ACHN (cell line): ENCODE measurements around the gene MORN1.

Source experiments
- DNase-seq: peaks from one replicate; pipeline ENCODE4 v3.0.0-alpha.2; 2015
- in situ Hi-C: cut with HindIII; loops from 2 replicates; pipeline ENCODE4 v1.10.0; 2017; ENCODE audit warnings: low sequenced_read_pairs, low pct_ligation_motif_present, low pct_unique_long_range_greater_than_20kb

MORN1 gene

DNA sequence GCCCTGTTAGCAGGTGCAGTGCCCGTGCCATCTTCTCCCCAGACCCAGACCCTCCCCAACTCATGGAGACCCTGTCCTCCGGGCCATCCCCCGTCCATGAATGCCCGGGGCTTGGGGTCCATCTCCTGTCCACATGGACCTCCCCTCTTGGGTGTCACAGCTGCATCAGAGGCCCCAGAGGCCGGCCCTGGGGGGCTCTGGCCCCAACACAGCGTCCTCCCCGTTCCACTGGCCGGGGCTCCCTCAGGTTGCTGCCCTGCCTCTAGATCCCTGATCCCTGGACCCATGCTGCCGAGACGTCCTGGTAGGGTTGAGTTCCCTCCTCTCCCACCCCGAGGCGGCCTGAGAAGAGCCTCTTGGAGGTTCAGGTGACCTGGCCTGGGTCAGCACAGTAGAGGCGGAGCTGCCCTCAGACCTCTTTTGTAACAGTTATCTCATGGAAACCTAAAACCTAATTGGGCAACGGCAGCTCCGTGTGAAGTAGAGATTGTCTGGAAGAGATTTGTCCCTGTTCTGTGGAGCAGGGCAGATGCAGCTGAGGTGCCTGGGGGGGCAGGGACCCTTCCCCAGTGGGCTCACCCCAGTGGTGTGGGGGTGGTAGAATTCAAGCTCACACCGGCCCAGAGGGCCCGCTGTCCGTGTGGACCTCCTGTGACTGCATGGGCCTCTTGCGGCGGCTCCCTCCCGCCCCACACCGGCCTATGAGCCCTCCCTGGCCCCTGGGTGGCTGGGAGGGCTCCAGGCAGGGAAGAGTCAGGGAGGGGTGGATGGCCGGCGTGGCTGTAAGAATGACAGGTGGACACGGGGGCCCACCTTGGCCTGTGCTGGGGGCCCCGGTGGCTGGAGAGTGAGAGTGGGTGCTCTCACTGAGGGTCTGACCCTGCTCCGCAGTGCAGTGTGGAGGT lies 107.1 kb downstream of the MORN1 start:
- in situ Hi-C loops = no loop called here
- no peak for DNase-seq

DNA sequence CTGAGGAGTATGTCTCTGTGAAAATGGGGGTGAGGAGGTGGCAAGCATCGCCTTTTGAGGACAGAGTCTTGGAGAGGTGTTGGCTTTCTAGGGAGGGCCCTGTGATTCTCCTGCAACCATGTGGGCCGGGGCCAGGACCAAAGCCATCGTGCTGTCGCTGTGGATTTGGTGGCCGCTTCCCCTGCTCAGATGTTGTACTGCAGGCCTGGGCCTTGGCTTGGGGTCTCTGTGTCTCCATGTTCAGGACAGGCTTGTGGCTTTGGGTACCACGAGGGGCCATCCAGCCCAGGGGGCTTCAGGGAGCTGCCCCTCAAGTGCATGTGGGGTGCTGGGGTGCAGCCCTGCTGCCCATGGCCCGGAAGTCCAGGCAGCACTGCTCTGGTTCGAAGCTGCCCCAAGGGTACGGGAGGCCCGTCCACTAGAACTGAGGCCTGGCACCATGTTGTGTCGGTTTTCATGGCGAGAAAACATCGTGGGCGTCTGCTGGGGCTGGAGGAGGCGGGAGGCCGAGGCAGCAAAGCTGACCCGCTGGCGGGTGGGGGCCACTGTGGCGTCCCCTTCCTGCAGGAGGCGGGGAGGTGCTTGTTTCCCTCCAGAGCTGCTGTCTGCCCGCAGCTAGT lies 107.9 kb downstream of the MORN1 start:
- in situ Hi-C loops = no loop called here

DNA sequence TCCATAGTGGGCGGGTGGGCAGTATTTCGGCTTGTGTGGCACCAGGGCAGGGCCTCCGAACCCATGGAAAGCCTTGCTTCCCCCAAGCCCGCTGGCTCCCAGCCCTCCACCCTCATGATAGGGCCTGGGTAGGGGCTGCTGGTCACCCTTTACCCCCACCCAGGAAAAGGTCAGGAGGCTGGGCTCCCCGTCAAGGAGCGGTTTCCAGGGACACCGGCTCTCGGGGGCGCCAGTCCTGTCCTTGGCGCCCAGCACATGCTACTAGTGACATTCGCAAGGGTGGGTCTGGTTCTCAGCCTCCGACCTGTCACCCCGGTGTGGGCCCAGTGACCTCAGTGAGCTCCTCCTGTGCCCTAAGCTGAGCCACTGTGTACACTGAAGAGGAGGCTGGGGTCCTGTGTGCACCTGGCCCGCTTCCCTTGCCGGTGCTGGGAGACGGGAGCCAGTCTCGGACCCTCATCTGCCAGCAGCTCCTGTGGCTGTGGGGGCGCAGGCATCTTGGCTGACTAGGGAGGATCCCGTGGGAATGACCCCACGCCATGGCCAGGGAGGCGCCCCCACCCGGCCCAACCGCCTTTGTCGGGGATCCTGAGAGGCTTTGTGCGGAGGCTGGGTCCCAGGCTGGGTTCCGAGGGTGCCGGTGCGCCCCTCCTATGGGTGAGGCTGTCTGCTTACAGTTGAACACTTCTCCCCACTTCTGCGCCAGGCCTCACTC lies 108.6 kb downstream of the MORN1 start:
- no peak for DNase-seq
- in situ Hi-C loops = no loop called here

More for the DNA sequence above, 107.9 kb downstream of the MORN1 start:
- DNase-seq = no peak

DNA sequence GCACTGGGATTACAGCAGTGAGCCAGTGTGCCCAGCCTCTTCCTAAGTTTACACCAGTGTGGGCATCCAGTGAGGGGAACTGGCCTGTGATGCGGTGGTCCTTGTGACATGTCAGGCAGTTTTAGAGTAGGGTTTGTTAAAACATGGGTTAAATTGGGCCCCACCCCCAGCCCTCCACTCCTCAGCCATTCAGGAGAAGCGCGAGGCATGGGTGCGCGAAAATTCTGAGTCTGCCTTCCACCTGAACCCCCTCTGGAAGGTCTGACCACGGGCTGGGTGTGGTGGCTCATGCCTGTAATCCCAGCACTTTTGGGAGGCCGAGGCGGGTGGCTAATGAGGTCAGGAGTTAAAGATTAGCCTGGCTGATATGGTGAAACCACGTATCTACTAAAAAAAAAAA lies 111.5 kb downstream of the MORN1 start:
- DNase-seq = no peak
- in situ Hi-C loops = no loop called here

DNA sequence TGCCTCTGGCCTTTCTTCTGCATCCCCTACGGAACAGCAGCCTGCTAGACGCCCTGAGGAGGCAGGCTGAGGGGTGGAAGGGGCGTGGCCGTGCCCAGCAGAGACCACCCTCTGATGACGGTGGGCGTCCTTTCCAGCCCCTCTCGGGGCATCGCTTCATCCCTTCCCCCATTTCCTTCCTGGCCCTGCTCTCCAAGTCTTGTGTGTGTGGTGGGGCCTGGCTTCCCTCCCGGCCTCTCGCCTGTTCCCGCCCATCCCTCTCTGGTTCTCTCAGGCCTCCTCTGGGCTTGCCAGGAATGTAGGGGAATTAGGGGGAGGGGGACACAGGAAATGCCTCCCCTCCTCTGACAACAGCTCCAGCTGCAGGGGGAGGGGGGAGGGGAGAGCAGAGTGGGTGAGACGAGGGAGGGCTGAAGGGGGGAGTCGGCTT lies 112.1 kb downstream of the MORN1 start:
- DNase-seq = no peak
- in situ Hi-C loops = no loop called here

DNA sequence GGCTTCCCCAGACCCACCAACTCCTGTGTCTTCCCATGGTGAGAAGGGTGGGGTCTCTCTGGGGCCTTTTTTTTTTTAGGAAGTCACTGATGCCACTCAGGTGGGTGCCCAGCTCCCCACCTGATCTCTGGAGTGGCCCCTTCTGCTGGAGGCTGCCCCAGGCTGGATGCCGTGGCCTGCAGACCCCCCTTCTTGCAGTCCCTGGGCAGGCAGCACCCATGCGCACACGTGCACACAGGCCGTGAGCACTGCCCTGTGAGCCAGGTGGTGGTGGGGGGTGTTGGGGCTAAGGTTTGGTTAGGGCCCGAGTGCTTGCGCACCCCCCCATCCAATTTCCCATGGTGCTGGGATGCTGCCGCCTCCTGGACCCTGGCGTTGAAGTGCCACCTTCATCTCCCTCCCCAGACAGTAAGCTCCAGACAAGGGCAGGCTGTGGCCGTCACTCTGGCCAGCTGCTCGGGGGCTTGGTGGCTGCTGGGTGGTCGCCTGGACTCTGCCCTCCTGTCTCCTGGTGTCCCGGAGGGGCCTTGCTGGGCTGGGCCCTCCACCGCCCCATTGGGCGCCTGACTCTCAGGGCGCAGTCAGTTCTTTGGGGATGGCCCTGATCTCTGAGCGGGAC lies 112.7 kb downstream of the MORN1 start:
- in situ Hi-C loops = no loop called here
- DNase-seq = no peak

DNA sequence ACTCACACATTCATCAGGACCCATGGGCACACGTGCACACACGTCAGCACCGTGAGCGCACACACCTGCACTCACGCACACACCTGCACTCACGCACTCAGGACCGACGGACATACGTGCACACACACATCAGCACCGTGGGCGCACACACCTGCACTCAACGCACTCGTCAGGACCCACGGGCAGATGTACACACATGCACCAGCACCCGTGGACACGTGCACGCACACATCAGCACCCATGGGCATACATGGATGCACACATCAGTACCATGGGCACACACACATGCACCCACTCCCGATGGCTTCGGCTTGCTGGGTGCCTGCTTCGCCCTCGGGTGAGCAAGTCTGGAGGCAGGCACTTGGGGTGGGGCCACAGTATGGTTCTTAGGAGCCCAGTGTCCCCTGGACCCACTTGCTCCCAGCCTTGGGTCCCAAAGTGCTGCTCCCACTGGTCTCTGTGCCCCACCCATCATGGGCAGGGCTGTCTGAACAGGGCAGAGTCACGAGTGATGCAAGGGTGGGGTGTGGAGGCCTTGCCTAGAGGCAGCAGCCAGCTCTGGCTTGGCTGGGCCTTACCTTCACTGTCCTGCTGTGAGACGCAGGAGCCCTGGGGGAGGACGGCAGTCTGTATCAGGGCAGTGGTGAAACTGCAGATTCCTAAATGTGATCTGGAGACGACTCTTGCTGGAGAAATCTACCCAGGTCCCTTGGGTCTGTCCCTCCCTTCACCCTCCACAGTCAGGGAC lies 113.4 kb downstream of the MORN1 start:
- in situ Hi-C loops = no loop called here
- no peak for DNase-seq

DNA sequence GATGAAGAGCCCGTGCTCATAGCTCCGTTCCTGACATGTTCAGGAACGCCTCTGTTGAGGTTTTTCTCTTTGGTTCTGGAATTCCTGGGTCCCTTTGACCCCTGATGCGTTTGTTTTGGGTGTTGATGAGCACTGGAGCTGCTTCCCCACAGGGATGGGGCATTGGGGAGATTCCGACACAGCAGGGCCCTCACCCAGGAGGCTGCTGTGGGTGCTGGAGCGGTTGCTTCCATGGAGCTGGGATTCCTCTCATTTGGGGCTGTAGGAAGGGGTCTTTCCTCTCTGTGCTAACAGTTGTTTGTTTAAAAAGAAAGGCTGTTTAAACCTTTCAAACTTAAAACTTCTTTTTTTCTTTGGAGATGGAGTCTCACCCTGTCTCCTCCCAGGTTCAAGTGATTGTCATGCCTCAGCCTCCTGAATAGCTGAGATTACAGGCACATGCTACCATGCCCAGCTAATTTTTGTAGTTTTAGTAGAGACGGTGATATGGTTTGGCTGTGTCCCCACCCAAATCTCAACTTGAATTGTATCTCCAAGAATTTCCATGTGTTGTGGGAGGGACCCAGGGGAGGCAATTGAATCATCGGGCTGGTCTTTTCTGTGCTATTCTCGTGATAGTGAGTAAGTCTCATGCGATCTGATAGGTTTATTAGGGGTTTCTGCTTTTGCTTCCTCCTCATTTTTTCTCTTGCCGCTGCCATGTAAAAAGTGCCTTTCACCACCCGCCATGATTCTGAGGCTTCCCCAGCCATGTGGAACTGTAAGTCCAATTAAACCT lies 114.4 kb downstream of the MORN1 start:
- in situ Hi-C loops = no loop called here

DNA sequence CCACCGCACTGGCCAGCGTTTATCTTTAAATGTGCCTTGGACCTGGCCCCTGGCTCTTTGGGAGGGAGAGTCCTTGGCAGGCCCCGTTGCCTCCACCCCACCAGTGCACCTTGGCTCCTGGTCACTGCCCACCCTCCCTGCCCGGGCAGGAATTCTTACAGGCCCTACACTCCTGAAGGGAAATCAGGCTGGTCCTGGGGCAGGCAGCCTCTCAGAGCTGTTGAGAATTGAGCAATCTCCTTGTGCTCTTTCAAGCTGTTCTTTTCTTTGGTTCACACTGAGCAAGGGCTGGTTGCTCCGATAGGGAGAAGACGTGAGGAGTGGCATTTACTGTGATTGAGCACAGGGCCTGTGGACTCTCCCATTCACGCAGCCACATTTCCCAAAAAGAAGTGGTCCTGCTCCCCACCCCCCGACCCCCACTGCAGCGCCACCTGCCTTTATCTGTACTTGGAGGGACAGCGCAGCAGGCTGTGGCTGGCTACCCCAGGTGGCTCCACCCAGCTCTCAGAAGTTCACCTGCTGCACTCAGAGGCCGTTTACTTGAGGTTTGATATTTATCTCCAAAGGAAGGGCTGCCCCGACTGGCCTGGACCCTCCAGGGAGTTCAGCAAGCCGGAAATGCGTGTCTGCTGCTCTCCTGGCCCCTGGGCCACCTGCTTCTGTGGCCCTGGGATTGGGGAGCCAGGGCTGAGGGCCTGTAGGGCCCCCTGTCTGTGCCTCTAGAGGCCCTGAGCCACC lies 115.4 kb downstream of the MORN1 start:
- DNase-seq = no peak
- in situ Hi-C loops = no loop called here

More for the DNA sequence above, 114.4 kb downstream of the MORN1 start:
- DNase-seq = no peak

DNA sequence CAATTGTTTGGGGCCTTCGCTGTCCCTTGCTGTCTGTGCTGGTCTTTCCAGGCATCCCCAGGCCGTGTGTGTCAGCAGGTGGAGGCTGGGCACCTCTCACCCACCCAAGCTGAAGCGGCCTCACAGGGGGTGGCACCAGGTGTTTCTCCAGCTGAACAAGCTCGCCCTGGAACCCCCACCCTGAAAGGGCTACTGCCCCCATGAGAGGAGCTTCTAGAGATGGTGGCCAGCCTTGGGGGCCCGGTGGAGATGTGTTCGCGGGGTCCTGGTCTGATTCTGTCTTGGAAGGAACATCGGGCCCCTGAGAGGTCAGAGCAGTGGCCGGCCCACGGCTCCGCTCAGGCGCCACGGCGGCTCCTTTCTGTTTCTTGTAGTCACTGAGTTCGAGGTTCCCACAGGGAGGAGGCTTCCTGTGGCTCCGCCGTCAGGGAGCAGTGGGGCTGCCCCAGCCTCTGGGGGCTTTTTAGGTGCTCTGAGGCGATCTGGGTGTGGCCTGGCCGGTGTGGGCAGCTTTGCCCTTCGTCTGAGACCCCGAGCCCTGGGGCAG lies 116.4 kb downstream of the MORN1 start:
- in situ Hi-C loops = no loop called here
- DNase-seq = no peak

DNA sequence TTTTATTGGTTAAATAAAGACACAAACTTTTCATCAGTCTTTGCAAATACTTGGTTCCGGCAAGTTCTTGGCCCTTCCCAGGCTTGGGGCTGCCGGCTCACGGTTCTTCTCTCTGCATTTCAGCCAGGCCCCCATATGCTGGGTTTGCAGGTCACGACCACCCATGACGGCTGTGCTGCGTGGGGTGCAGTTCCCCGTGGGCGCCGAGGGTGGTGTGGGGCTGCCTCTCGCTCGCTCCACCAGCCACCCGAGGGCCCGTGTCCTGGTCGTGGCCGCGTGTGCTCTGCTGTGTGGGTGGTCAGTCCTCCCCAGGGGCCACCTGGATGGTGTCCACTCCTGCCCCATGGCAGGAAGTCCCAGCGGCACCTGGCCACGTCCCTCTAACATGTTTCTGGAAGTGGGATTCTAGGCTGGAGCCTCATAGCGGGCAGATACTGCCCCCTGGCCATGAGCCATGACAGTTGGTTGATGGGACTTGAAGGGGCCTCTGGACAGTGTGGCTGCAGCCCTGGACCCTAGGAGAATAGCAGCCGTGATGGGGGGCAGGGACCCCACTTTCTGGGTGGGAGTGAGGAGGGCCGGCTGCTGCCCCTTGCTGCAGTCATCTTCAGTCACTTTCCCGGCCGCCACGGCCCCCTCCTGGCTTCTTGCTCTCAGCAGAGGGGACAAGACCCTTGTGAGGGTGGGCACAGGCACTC lies 117.0 kb downstream of the MORN1 start:
- in situ Hi-C loops = no loop called here
- DNase-seq = no peak

DNA sequence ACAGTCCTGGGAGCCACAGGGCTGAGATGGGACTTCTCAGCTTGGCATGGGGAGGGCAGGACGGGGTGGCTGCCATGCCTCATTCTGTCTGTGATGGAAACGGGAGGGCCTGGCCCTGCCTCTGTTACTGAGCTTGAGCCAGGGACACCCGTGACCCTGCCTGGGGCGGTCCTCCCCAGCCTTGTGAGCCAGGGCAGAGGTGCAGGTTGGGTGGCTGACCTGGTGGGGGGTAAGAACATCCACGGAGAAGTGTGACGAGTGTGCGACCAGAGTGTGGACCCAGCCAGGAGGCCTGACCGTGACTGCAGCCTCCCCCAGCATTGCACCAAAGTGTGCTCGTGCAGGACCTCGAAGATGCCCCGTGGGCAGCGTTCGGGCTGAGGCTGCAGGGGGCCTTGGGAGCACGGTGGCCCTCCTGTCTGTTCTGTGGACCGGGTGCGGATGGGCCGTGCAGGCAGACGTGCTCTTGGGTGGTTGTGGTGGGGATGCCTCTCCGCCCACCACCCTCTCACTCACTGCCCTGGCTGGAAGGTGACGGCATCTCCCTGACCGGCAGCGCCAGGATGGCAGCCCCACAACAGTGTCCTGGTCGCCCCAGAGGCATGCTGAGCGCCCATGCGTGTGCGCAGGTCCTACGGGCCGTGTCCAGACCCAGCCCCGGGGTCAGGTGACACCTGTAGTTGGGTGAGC lies 117.8 kb downstream of the MORN1 start:
- no peak for DNase-seq
- in situ Hi-C loops = no loop called here

DNA sequence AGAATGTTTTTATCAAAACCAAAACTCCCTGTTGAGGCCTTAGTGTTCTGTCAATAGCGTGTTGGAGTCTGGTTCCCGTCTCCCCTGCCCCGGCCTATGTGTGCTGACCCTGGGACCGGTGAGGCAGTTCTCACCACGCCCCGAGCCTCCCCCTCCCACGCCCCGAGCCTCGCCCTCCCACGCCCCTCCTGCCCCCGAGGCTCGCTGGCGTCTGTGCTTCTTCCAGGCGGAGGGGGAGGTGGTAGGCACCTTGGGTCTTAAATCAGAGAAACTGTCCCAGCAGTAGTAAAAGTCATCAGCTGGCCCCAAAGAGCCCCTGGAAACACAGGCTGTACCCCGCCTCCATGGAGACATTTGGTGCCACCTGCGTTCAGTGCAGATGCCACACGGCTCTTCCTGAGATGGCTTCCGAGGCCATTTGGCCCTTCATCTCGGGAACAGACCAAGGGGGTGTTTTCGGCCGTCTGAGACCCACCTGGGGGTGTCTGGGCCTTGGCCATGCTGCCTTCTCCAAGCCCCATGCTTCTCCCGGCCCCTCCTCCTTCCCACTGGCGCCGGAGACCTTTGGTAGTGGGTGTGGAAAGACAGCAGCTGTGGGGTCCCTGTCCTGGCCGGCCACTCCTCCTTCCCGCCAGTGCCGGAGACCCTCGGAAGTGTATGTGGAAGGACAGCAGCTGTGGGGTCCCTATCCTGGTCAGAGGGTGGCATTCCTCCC lies 118.5 kb downstream of the MORN1 start:
- in situ Hi-C loops = no loop called here
- no peak for DNase-seq

DNA sequence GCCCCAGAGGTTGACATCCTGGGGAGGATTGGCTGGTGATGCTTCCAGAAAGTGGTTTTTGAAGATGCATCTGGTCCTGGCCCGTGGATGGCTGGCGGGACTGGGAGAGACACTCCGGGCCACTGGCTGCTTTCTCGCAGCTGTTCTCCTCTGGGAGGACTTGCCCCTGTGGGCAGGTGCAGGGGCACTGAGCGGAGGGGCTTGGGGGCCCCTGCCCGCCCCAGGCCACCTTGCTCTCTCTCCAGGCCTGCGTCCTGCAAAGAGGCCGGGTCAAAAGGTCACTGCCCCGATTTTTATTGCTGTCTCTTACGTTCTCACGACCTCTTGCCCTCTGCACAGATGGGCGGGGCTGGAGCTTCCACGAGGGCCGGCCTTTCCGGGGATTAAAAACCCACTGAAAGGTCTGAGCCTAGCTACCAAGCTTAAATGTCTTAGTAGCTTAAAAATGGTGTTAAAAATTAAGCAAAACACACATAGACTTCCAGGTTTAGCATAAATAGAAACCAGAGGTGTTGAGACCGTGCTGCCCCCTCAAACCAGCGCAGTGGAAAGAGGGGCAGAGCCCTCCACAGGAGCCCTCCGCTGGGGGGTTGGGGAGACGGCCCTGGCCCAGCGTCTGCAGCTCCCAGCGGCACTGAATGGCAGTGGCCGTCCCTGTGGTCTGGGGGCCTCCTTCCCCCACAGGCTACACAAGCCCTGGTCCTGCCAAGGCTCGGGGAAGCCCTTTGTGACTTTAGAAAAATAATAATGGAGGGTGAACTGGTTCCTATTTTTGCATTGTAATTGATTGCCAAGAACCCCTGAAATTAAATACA lies 119.3 kb downstream of the MORN1 start:
- in situ Hi-C loops = no loop called here
- DNase-seq = no peak
